GM10248 (cell line): ENCODE results near the gene MAGOHB.
"Not testable (repeated sequence)": the region's sequence is repeated elsewhere in the genome, so short reads cannot be mapped to it uniquely, and the experiment has no call there.

Experiments
- CTCF ChIA-PET: fragments of 300-600 bp; sonication (Branson Sonifier 250); formaldehyde crosslinking; extraction: SDS; loops from one replicate; lab custom pipeline; 2021; ENCODE audit warnings: antibody characterized with exemption; lab: Yijun Ruan, JAX
- POLR2A ChIA-PET: fragments of 350-650 bp; sonication (Branson Sonifier 250); formaldehyde crosslinking; extraction: SDS; loops from one replicate; lab custom pipeline; 2020; ENCODE audit warnings: antibody characterized with exemption; lab: Yijun Ruan, JAX
- DNase-seq: peaks from one replicate; pipeline ENCODE4 v3.0.0; 2012; ENCODE audit errors: extremely low spot score
- TF ChIP-seq, protein P1 (sequence below): IDR thresholded peaks from 2 replicates; pipeline ENCODE4 v1.5.1; 2012; ENCODE audit warnings: mild to moderate bottlenecking, low read depth; ENCODE audit errors: extremely low read depth, missing control alignments, control extremely low read depth

The MAGOHB gene

GRCh38 chr12:10574307-10574706, 39.1 kb downstream of the MAGOHB start:
- TF ChIP-seq, protein P1, sequence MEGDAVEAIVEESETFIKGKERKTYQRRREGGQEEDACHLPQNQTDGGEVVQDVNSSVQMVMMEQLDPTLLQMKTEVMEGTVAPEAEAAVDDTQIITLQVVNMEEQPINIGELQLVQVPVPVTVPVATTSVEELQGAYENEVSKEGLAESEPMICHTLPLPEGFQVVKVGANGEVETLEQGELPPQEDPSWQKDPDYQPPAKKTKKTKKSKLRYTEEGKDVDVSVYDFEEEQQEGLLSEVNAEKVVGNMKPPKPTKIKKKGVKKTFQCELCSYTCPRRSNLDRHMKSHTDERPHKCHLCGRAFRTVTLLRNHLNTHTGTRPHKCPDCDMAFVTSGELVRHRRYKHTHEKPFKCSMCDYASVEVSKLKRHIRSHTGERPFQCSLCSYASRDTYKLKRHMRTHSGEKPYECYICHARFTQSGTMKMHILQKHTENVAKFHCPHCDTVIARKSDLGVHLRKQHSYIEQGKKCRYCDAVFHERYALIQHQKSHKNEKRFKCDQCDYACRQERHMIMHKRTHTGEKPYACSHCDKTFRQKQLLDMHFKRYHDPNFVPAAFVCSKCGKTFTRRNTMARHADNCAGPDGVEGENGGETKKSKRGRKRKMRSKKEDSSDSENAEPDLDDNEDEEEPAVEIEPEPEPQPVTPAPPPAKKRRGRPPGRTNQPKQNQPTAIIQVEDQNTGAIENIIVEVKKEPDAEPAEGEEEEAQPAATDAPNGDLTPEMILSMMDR: no peak
- ChIA-PET POLR2A (no interaction called here), CTCF (interaction anchor here (0.8 to 1.2 kb wide), 2 partner anchors 13 to 176 kb away, joined by 3 to 4 read pairs; no protein-coding TSS in a partner anchor)
- DNase-seq: no peak

DNA sequence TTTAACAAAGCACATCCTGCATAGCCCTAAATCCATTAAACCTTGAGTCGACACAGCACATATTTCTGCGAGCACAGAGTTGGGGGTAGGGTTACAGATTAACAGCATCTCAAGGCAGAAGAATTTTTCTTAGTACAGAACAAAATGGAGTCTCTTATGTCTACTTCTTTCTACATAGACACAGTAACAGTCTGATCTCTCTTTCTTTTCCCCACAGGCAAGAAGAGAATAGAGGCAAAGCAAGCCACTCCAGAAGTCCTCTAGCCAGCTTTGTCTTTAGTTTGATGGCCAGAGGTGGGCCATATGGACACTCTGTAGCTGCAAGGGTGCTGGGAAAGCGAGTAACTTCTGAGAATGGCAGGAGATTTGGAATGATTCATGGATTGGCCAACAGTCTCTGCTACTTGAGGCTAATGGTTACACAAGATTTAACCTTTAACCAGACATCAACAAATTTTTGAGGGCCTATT, 41.4 kb downstream of the MAGOHB start:
- POLR2A ChIA-PET, DNase-seq, CTCF ChIA-PET: not testable (repeated sequence)

GRCh38 chr12:10571141-10571540, 42.3 kb downstream of the MAGOHB start:
- ChIA-PET CTCF (interaction anchor here (1.2 to 1.5 kb wide), 2 partner anchors 9 to 336 kb away, joined by 4 read pairs; no protein-coding TSS in a partner anchor), POLR2A (no interaction called here)
- DNase-seq: no peak
- TF ChIP-seq, protein P1: no peak

- CTCF ChIA-PET: no interaction called here
- TF ChIP-seq, protein P1: no peak
- no peak for DNase-seq
- POLR2A ChIA-PET: no interaction called here
Measured at GRCh38 chr12:10567813-10568212, 45.6 kb downstream of the MAGOHB start.

- CTCF ChIA-PET: interaction anchor here (0.7 to 4.7 kb wide), 5 partner anchors 22 to 632 kb away, joined by 3 to 46 read pairs (median 4); partner anchors contain the start of gene CLEC2A
- POLR2A ChIA-PET: no interaction called here
- no peak for DNase-seq
- TF ChIP-seq, protein P1: no peak
Measured at GRCh38 chr12:10563966-10564365, 49.4 kb downstream of the MAGOHB start.

DNA sequence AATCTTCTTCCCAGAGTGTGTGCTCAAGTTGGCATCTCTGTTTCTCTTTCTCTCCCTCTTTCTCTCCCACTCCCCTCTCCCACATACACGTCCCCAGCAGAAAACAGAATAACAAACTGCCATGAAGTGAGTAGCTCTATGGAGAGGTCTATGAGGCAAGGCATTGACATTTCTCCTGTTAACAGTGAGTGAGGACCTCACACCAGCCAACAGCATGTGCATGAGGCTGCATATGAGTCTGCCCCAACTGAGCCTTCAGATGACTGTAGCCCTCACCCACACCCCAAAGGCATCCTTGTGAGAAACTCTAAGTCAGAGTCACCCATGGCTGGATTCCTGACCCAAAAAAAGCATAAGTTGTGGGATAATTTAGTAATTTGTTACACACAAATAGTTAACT, 50.4 kb downstream of the MAGOHB start:
- DNase-seq: no peak
- POLR2A ChIA-PET: no interaction called here
- CTCF ChIA-PET: interaction anchor here (1.3 to 4.7 kb wide), 6 partner anchors 16 to 631 kb away, joined by 3 to 46 read pairs (median 6); partner anchors contain the start of gene CLEC2A
- TF ChIP-seq, protein P1: no peak

DNA sequence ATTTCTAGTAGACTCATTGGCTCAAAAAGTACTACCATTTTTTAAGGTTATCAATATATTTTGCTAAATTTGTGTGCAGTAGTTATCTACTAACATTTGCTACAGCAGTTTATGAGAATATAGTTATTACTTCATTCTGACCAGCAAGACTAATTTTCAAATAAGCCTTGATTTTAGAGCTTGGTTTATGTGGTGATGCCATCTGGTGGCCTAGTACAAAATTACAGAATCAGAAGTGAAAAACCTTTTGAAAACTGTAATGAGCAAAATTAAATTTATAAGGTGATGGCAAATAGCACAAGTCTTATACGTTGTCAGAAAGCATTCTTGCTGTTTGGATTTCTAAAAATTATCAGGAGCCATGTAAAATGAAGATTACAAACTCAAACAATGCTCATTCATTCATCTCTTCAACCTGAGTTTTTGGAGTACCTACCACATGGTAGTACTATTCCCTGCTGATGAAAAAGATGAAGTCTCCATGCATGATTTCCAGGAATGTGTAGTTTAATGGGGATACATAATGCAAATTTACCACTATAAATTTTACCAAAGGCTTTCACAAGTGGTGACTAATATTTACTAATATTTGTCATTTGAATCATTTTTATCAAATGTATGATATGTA, 51.0 kb downstream of the MAGOHB start:
- no peak for DNase-seq
- TF ChIP-seq, protein P1: peak; percentile 54
- ChIA-PET CTCF (interaction anchor here (0.7 to 4.7 kb wide), 13 partner anchors 8 to 410 kb away, joined by 3 to 46 read pairs (median 4); no protein-coding TSS in a partner anchor), POLR2A (no interaction called here)
